ENCODE measurements around the gene RGS9BP. TPM values are rescaled to one million over a fixed set of nuclear protein-coding genes. Genes with fewer than 3 reads are reported as not detected.

The RGS9BP gene
- total and polyA plus RNA-seq, 2 of the 13 experiments (the other 11 are each of a cell fraction or from before 2014, with no cell fraction given), result 0.01 TPM; not detected in 1

GRCh38 chr19:32691952-32692726 is 16.5 kb downstream of the RGS9BP start (continued):
- TF ChIP-seq, protein P1, sequence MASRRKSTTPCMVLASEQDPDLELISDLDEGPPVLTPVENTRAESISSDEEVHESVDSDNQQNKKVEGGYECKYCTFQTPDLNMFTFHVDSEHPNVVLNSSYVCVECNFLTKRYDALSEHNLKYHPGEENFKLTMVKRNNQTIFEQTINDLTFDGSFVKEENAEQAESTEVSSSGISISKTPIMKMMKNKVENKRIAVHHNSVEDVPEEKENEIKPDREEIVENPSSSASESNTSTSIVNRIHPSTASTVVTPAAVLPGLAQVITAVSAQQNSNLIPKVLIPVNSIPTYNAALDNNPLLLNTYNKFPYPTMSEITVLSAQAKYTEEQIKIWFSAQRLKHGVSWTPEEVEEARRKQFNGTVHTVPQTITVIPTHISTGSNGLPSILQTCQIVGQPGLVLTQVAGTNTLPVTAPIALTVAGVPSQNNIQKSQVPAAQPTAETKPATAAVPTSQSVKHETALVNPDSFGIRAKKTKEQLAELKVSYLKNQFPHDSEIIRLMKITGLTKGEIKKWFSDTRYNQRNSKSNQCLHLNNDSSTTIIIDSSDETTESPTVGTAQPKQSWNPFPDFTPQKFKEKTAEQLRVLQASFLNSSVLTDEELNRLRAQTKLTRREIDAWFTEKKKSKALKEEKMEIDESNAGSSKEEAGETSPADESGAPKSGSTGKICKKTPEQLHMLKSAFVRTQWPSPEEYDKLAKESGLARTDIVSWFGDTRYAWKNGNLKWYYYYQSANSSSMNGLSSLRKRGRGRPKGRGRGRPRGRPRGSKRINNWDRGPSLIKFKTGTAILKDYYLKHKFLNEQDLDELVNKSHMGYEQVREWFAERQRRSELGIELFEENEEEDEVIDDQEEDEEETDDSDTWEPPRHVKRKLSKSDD (CRISPR knock-in tag; IDR thresholded peaks at IDR 0.05; ENCODE audit: low read depth), result 0 out of 2 replicates have a peak, but pooled peaks have one; percentile 60
- TF ChIP-seq ZNF883 (CRISPR knock-in tag; IDR thresholded peaks at IDR 0.05; ENCODE audit: not compliant biosample characterization) (peak; percentile 73), YEATS4 (CRISPR knock-in tag; IDR thresholded peaks at IDR 0.05; ENCODE audit: borderline replicate concordance) (peak; percentile 52; the same call in 1 of the 2 replicates), SPEN (CRISPR knock-in tag; IDR thresholded peaks at IDR 0.05; ENCODE audit: low read depth) (peak; percentile 65; the same call in 1 of the 2 replicates), TEF (CRISPR knock-in tag; IDR thresholded peaks at IDR 0.05) (no peak), ZNF614 (CRISPR knock-in tag; IDR thresholded peaks at IDR 0.05; ENCODE audit: borderline replicate concordance) (no peak), EEA1 (CRISPR knock-in tag; IDR thresholded peaks at IDR 0.05; ENCODE audit: borderline replicate concordance) (no peak), HDAC1 (CRISPR knock-in tag; IDR thresholded peaks at IDR 0.05) (no peak), JARID2 (CRISPR knock-in tag; IDR thresholded peaks at IDR 0.05; ENCODE audit: insufficient replicate concordance) (no peak), ZBTB7B (CRISPR knock-in tag; IDR thresholded peaks at IDR 0.05) (no peak; the same call in 1 of the 2 replicates), HNF4G (IDR thresholded peaks at IDR 0.05; ENCODE audit: borderline replicate concordance, low read depth, low read length) (no peak), HNF4G (CRISPR knock-in tag; IDR thresholded peaks at IDR 0.05; ENCODE audit: borderline replicate concordance, low read depth) (no peak), RAD51 (IDR thresholded peaks at IDR 0.05; ENCODE audit: borderline replicate concordance) (no peak), ZNF7 (CRISPR knock-in tag; IDR thresholded peaks at IDR 0.05) (no peak), ZBTB10 (CRISPR knock-in tag; IDR thresholded peaks at IDR 0.05; ENCODE audit: borderline replicate concordance) (no peak), GABPA (IDR thresholded peaks at IDR 0.05; ENCODE audit: low read depth, low read length) (no peak), GABPA (CRISPR knock-in tag; IDR thresholded peaks at IDR 0.05; ENCODE audit: low read depth) (no peak), PAX8 (CRISPR knock-in tag; IDR thresholded peaks at IDR 0.05; ENCODE audit: borderline replicate concordance) (no peak; the same call in 1 of the 2 replicates), ZNF253 (CRISPR knock-in tag; IDR thresholded peaks at IDR 0.05; ENCODE audit: borderline replicate concordance) (0 out of 2 replicates have a peak, but pooled peaks have one; percentile 30), HMG20A (CRISPR knock-in tag; IDR thresholded peaks at IDR 0.05; ENCODE audit: borderline replicate concordance) (no peak)
- TF ChIP-seq, protein P2, sequence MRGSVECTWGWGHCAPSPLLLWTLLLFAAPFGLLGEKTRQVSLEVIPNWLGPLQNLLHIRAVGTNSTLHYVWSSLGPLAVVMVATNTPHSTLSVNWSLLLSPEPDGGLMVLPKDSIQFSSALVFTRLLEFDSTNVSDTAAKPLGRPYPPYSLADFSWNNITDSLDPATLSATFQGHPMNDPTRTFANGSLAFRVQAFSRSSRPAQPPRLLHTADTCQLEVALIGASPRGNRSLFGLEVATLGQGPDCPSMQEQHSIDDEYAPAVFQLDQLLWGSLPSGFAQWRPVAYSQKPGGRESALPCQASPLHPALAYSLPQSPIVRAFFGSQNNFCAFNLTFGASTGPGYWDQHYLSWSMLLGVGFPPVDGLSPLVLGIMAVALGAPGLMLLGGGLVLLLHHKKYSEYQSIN (CRISPR knock-in tag; IDR thresholded peaks at IDR 0.05; ENCODE audit: borderline replicate concordance), result no peak

All from HepG2 (cell line).